HL-60 (cell line): Measurements from ENCODE around the gene TNRC18.
"Not testable (repeated sequence)": the region's sequence is repeated elsewhere in the genome, so short reads cannot be mapped to it uniquely, and the experiment has no call there.

Experiments used
- CTCF ChIP-seq: IDR thresholded peaks from one replicate; pipeline ENCODE4 v1.5.1; 2011; ENCODE audit warnings: low read length, control low read depth, inconsistent platforms; ENCODE audit not compliant: insufficient read depth
- REST ChIP-seq: IDR thresholded peaks from 2 replicates; pipeline ENCODE4 v1.6.1; 2012; ENCODE audit warnings: low read depth; ENCODE audit not compliant: insufficient replicate concordance
- SPI1 ChIP-seq: IDR thresholded peaks from 2 replicates; pipeline ENCODE4 v1.6.1; 2012; ENCODE audit warnings: low read depth, mild to moderate bottlenecking, borderline replicate concordance

GRCh38 chr7:5313076-5313885, 110.4 kb downstream of the TNRC18 start:
- not testable (repeated sequence) for TF ChIP-seq CTCF, SPI1, REST
